Stimulated activated CD4-positive, alpha-beta T cell treated with anti-CD3 and anti-CD28 coated beads, Interleukin-12 subunit alpha, Interleukin-12 subunit beta, amount 100 ng/mL, for 24 hours (primary cell): ENCODE data around the gene NFYB.
"Not testable (repeated sequence)": the region's sequence is repeated elsewhere in the genome, so short reads cannot be mapped to it uniquely, and the experiment has no call there.

Experiments
- DNase-seq, 2 experiments: peaks; one replicate each; pipeline ENCODE4 v3.0.0-alpha.2; 2020; ENCODE audit warnings: low read depth in 2 of 2

Gene NFYB

GRCh38 chr12:104115587-104115975 lies 22.4 kb downstream of the NFYB start:
- DNase-seq: no peak

GRCh38 chr12:104114834-104115586 lies 23.0 kb downstream of the NFYB start:
- DNase-seq: not testable (repeated sequence)

GRCh38 chr12:104109446-104110271 lies 28.4 kb downstream of the NFYB start:
- DNase-seq: no peak

DNA sequence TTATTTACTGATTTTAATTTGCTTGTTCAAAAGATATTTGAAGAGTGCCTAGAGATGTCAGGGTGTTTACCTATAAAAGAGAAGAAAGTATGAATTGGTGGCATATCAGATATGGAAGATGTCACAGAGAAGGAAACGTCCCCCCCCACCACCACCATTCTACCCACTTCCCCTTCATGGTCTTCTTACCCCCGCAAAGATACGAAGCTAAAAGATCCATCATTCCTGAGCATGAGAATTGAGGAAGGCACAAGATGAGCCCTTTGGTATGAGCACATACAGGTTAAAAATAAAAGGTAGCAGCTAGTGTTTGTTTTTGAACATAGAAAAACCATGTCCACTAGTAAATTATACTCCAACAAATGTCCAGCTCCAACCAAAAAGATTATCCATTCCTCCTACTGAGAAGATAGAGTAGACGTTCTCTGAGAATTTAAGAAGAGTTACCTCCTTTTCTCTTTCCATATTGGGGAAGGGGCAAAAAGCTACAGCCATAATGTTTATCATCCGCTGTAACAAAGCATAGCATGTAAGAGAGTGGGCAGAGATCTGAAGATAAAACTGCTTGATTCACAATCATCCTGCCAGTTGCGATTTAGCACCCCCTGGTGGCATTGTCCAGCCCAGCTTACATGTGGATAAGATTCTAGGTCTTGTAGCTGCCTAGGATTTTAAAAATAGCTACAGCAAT lies 29.1 kb downstream of the NFYB start:
- DNase-seq: peak; percentile 66 to 90

DNA sequence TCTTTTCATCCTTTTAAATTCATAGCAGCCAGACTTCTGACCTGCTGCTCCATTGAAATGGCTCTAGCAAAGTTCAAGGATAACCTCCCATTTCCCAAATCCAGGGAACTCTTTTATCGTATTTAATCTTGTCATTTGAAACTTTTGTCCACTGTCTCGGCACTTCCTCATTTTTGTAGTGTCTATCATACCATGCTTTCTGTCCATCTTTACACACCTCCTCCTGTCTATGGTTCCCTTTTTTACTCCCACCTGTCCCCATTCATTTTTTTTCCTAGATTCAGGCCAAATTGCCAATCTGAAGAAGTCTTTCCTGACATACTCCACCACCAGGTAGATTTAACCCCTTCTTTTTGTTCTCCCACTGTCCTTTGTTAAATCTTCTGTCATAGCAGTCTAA lies 31.0 kb downstream of the NFYB start:
- no peak for DNase-seq

- no peak for DNase-seq
Measured at GRCh38 chr12:104105461-104105860, 32.5 kb downstream of the NFYB start.

GRCh38 chr12:104097954-104098353 lies 40.1 kb downstream of the NFYB start:
- DNase-seq: no peak

- no peak for DNase-seq
Measured at GRCh38 chr12:104095289-104095688, 42.7 kb downstream of the NFYB start.

- no peak for DNase-seq
Measured at GRCh38 chr12:104094284-104094683, 43.7 kb downstream of the NFYB start.

DNA sequence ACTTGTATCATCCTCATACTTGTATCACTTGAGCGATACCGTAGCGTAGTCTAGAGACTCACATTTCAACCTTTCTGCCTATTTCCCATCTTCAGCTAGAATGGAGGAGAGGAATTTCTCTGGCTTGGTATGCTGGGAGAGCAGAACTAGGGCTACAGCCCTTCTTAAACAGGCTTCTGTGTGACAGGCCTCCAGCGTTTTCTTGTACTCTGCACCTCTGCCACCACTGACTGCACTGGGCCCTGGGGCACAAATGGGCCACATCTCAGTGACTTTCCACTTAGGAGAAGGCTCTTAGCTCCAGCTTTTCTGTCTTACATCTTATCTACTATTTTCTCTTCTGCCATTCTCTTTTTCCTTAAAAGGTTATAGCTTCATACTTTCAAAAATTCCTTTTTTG lies 46.9 kb downstream of the NFYB start:
- DNase-seq: no peak

- no peak for DNase-seq
Measured at GRCh38 chr12:104090685-104091084, 47.3 kb downstream of the NFYB start.

DNA sequence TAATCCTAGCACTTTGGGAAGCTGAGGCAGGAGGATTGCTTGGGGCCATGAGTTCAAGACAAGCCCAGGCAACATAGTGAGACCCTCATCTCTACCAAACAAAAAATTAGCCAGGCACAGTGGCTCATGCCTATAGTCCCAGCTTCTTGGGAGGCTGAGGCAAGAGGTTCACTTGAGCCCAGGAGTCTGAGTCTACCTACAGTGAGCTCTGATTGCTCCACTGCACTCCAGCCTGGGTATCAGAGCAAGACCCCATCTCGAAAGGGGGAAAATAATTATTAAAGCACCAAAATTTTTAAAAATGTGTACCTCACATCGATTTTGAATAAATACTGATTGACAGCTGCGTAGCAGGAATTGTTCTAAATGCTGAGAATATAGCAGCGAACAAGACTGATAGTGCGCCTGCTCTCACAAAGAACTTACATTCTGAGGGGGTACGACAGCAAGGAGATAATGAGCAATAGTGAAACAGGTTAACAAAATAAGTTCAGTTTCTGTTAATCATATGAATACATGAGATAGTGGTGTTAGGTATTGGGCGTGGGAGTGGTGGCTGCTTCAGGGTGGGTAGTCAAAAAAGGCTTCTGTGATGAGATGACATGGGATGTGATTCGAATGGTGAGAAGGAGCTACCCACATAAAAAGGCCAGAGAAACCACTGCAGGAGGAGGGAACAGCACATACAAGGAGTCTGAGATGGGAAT lies 54.1 kb downstream of the NFYB start:
- peak; percentile 15 to 37 for DNase-seq

DNA sequence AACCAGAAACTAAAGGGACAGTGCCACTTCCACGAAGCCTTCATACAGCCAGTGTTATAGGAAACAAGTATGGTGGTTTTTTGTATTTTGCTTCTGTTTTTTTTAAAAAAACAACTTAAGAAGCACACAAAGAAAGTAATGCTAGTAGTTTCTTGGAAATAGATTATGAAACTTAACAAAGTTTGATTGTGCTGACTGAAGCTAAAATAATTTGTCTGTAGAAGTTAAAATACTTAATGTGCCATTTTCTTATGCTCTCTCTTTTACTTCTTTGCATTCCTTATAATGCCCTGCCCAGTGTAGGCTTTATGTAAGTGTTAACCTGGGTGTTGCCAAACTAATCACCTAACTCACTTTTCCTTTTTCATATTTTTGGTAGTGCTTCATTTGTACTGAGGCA lies 57.2 kb downstream of the NFYB start:
- no peak for DNase-seq

GRCh38 chr12:104079024-104079423 lies 59.0 kb downstream of the NFYB start:
- DNase-seq: no peak

- DNase-seq: no peak
Measured at GRCh38 chr12:104073699-104074098, 64.3 kb downstream of the NFYB start.

DNA sequence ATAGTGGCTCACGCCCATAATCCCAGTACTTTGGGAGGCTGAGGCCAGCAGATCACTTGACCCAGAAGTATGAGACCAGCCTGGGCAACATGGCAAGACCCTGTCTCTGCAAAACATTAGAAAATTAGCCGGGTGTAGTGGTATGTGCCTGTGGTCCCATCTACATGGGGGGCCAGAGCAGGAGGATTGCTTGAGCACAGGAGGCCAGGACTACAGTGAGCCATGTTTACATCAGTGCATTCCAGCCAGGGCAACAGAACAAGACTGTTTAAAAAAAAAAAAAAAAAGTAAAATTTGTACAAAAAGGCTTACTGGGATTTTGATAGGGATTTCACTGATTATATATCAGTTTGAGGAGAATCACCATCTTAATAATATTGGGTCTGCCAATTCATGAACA lies 65.9 kb downstream of the NFYB start:
- DNase-seq: no peak
